SH-SY5Y (cell line): ENCODE measurements around the gene SLC5A9.

ENCODE experiments used
- GATA2 ChIP-seq: IDR thresholded peaks from 2 replicates; pipeline ENCODE4 v1.6.1; 2011; ENCODE audit warnings: mild to moderate bottlenecking, low read depth, low read length
- GATA3 ChIP-seq: IDR thresholded peaks from 2 replicates; pipeline ENCODE4 v1.6.1; 2011; ENCODE audit warnings: low read depth, mild to moderate bottlenecking, low read length, moderate library complexity

DNA sequence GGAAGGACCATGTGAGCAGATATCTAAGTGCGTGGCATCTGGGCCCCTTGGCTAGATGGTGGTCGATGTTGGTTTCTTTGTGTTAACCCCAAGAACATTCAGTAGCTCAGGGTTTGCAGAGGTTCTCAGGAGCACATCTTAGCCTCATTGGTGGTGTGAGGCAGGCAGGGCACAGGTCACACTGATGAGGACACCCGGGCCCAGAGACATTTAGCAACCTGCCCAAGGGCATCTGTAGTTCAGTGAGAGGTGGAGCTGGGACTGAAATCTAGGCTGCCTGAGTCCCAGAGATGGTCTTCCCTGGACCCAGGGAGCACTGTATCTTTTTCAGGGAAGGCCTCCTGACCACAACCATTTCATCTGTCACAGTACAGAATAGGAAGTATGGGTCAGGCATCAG, 859 bp upstream of the SLC5A9 start:
- TF ChIP-seq GATA2: no peak
- TF ChIP-seq GATA3: no peak
